Measurements from ENCODE around the gene SMG5.

- TF ChIP-seq GATA2 (IDR thresholded peaks at IDR 0.05; ENCODE audit: low read depth, low read length) (no peak), GATA3 (IDR thresholded peaks at IDR 0.05; ENCODE audit: low read depth, low read length) (no peak)
Measured at GRCh38 chr1:156268336-156268735, 14.3 kb downstream of the SMG5 start.
